GM19193 (cell line): Measurements from ENCODE around the gene PARVG.

ENCODE experiments used
- POLR2A ChIP-seq: IDR thresholded peaks from 4 replicates; pipeline ENCODE4 v1.6.1; 2011; ENCODE audit not compliant: insufficient read depth, insufficient read length; ENCODE audit errors: extremely low read depth

Gene PARVG

GRCh38 chr22:44195189-44195871 is 14.6 kb downstream of the PARVG start:
- TF ChIP-seq POLR2A, result no peak

- TF ChIP-seq POLR2A, result no peak
Measured at GRCh38 chr22:44196241-44196640, 15.5 kb downstream of the PARVG start.

DNA sequence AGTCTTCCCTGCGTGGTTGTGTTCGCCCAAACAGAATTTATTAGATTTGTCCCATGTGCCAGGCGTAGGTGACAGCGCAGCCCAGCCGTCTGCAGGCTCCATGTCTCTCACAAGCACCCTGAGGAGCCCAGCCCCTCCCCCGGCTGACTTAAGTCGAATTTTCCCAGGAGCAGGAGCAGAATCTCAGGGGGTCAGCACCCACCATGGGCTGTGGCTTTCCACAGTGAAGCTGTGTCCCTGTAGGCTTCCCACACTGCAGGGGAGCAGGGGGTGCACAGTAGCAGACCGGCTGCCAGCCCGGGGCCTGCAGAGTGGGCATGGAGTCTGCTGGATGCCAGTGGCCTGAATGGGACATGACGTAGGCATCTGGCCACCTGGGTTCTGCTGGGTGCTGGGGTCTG is 16.0 kb downstream of the PARVG start:
- no peak for TF ChIP-seq POLR2A

DNA sequence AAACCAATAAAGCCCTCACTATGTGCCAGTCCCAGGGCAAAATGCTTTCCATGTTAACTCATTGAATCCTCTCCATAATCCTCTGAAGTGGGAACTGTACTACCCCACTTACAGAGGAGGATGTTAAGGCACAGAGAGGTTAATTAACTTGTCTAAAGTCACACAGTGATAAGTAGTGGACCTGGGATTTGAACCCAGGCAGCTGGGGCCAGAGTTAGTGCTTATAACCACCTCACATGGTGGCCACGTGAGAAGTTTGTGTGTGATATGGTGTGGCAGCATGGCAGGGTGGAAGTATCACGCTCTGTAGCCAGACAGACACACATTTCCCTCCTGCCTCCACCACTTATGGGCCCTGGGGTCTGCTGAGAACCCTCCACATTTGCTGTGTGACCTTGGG is 16.5 kb downstream of the PARVG start:
- no peak for TF ChIP-seq POLR2A

DNA sequence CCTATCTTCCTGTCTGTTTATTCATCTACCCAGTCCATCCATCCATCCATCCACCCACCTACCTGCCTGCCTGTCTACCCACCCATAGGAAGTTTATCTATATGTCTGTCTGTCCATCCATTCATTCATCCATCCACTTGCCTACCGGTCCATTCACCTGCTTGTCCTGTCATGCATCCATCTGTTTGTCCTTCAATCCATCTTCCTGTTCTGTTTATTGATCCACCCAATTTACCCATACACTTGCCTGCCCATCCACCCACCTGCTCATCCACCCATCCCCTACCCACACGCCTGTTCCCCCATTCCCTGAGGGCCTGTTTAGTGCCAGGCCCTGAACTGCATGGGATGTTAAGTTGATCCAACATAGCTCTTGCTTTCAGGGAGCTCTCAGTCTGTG is 18.4 kb downstream of the PARVG start:
- TF ChIP-seq POLR2A, result no peak

DNA sequence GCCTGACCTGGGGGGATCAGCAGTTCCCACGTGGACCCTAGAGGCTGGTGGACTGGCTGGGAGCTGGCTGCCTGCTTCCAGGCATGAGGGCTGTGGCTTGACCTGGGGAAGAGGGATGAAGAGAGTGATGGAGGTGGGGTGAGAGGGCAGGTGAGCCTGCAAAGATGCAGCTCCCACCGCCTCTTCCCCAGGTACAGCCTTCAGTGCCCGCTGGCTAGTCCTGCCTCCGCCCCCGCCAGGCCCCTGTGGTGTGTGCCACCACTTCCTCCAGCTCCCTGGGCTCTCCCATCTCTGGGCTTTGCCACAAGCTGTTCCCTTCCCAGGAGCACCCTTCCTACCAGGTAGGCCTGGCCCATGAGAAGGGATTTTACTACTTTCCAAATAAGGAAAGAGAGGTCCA is 19.1 kb downstream of the PARVG start:
- TF ChIP-seq POLR2A, result no peak

DNA sequence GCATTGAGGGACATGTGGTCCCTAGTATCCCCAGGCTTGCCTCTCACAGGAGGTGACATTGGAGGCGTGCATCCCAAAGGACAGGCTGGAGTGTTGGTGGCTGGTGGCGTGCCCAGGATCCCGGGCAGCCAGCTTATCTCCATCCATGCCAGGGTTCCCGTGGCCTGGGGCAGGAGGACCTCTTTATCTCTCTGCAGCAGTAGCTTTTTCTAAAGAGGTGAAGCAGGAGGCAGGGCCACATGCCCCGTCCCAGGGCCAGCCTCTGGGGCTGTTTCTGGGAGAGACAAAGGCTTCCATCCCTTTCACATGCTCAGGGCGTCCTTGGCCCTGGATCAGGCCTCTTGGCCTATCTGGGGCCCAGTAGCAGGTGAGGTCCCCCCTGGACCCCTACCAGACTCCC is 19.7 kb downstream of the PARVG start:
- TF ChIP-seq POLR2A, result no peak

DNA sequence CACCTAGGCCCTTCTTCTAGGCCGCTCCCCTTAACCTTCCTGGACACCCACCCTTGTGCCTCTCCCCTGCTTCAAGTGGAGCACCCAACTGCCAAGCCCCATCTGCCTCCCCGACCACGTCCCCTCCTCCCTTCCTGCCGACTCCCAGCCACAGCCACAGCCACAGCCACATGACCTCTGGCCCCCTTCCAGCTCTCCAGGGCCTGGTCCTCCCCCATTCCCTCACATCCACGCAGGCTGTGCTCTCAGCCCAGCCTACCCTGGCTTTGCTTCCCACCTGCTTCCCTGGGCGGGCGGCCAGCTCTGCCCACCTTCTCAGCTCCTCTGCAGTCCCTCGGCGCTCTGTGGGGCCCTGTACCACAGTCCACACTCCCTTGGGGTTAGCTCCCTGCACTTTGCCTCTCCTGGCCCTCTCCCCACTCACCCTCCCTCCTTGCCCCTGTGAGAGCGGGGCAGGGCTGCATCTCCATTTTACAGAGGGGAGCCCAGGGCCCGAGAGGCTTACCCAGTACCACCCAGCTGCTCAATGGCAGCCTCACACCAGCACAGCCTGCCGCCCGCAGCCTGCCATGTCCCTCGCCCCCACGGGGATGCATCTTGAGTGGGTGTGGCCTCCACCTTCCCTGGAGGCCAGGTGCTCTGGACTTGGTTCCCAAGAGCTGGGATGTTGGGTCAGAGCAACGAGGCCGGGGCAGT is 20.3 kb downstream of the PARVG start:
- TF ChIP-seq POLR2A, result no peak

DNA sequence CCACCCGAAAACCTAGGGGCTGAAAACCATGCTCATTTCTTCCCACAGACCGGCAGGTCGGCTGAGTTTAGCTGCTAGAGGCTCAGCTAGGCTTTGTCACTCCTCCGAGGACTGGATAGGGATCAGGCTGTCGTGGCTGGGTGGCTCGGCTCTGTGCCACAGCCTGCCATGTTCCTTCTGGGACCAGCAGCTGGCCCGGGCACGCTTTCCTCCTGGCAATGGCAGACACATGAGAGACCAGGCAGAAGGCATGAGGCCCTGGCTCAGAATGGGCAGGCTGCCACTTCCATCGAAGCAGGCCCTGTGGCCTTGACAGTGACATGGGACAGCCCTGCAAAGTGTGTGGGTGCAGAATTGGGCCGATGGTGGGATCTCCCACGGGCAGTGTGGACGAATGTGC is 20.9 kb downstream of the PARVG start:
- TF ChIP-seq POLR2A, result no peak

- no peak for TF ChIP-seq POLR2A
Measured at GRCh38 chr22:44202261-44202789, 21.6 kb downstream of the PARVG start.

GRCh38 chr22:44203203-44203602 is 22.5 kb downstream of the PARVG start:
- TF ChIP-seq POLR2A, result no peak

DNA sequence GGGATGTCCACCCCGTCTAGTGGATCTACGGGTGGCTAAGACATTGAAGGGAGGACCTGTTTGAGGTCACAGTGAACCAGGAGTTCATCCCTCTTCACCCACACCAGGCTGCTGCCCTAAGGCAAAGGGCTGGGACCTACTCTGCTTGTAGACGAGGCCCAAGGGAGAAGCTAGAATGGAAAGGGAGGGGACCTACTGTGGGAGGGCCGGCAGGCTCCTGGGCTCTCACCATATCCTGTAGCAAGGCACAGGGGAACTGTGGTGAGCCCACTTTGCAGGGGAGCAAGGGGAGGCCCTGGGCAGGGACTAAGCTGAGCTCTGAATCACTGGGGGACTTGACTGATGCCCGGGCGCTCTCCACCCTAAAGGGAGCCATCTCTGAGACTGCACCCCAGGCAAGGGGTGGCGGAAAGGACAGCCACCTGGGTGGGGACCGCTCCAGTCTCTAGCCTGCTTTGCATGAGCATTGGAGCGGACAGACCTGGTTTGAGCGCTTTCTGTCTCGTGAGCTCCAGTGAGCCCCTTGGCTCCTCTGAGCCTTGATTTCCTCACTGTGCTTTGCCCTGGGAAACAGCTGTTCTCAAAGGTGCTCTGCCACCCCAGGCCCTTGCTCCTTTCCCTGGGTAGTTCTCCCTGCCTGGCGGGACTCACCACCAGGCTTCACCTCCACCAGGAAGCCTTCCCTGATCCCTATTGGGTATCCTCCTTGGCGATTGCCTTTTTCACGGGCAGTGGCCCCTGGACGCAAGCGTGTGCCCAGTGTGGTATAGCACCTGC is 24.2 kb downstream of the PARVG start:
- TF ChIP-seq POLR2A, result no peak

DNA sequence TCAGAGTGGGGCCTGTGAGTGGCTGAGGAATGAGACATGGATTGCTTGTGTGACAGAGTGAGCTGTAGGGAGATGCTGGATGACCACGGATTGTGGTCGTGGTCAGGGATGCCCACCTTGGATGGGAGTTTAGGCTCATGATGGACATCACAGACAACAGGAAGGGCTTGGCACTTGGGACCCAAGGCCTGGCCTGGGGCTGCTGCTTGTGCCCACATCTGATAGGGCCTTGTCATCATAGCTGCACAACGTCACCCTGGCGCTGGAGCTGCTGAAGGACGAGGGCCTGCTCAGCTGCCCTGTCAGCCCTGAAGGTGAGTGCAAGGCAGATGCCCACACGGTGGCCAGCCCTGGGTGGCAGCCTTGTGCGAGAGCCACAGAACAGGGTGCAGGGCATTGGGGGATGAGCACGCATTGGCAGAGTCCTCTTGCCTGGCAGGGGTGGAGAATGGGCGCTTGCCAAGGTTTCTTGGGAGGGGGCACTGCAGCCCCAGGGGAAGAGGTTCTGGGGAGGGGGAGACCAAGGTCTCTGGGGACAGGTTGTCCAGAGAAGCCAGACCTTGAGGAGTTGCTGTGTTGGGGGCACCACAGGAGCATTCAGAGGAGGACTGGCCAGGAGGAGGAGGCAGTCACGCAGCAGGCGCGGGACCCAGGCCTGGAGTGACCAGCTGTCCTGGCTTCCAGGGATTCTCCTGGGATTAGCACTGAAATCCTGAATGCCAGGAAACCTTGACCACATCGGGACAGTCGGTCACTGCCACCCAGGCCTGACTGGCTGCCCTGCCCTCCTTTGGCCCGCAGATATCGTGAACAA is 25.0 kb downstream of the PARVG start:
- no peak for TF ChIP-seq POLR2A

- TF ChIP-seq POLR2A, result no peak
Measured at GRCh38 chr22:44206330-44206645, 25.6 kb downstream of the PARVG start.

GRCh38 chr22:44206696-44207095 is 26.0 kb downstream of the PARVG start:
- TF ChIP-seq POLR2A, result no peak
